Activated naive CD4-positive, alpha-beta T cell treated with anti-CD3 and anti-CD28 coated beads for 36 hours (primary cell): Measurements from ENCODE around the gene NHS. TPM values are rescaled to one million over a fixed set of nuclear protein-coding genes. Genes with fewer than 3 reads are reported as not detected.
A peak's percentile ranks its signal among the peaks of the same experiment; 100 is the strongest.
"Not testable (repeated sequence)": the region's sequence is repeated elsewhere in the genome, so short reads cannot be mapped to it uniquely, and the experiment has no call there.

Experiments used
- CTCF ChIA-PET: fragments of 350-600 bp; sonication (Branson Sonifier 250); formaldehyde crosslinking; loops from one replicate; lab custom pipeline; 2021; ENCODE audit warnings: antibody characterized with exemption; lab: Charles Lee
- DNase-seq: peaks from one replicate; pipeline ENCODE4 v3.0.0-alpha.2; 2020
- H3K27ac Mint-ChIP-seq: one replicate; pipeline ENCODE4 v1.8.0; 2021; ENCODE audit warnings: mild to moderate bottlenecking, mixed read lengths
- H3K27me3 Mint-ChIP-seq: one replicate; pipeline ENCODE4 v1.8.0; 2021; ENCODE audit warnings: low read depth, mixed read lengths
- H3K36me3 Mint-ChIP-seq: one replicate; pipeline ENCODE4 v1.8.0; 2021; ENCODE audit warnings: low read depth, mixed read lengths
- H3K4me1 Mint-ChIP-seq: one replicate; pipeline ENCODE4 v1.8.0; 2021; ENCODE audit warnings: low read depth, mixed read lengths
- H3K4me3 Mint-ChIP-seq: one replicate; pipeline ENCODE4 v1.8.0; 2021; ENCODE audit warnings: mild to moderate bottlenecking, moderate library complexity, mixed read lengths
- H3K9me3 Mint-ChIP-seq: one replicate; pipeline ENCODE4 v1.8.0; 2021; ENCODE audit warnings: mixed read lengths
- intact Hi-C: fragments of 100-400 bp; cut with micrococcal nuclease; formaldehyde crosslinking; loops from one replicate; pipeline ENCODE4 v1.15.1; 2023
- total RNA-seq, 2 experiments: library from RNA; stranded (reverse); gene quantifications; one replicate each; pipeline ENCODE4 v1.2.3, GENCODE V29; 2021

Gene NHS
- total RNA-seq, 2 experiments from 2014 or later: 7.8 to 8.9 TPM

- DNase-seq: no peak
- Mint-ChIP-seq H3K27ac (peak overlapping the region; percentile 73), H3K4me3 (no peak overlapping the region), H3K4me1 (peaks cover 34% of the 10 kb centered on the region), H3K36me3 (no peaks in the 10 kb centered on the region), H3K27me3 (no peaks in the 10 kb centered on the region), H3K9me3 (no peaks in the 10 kb centered on the region)
- CTCF ChIA-PET: no interaction called here
- intact Hi-C loops: no loop called here
These were observed 188.1 kb downstream of the NHS start for GRCh38 chrX:17563076-17563475.

DNA sequence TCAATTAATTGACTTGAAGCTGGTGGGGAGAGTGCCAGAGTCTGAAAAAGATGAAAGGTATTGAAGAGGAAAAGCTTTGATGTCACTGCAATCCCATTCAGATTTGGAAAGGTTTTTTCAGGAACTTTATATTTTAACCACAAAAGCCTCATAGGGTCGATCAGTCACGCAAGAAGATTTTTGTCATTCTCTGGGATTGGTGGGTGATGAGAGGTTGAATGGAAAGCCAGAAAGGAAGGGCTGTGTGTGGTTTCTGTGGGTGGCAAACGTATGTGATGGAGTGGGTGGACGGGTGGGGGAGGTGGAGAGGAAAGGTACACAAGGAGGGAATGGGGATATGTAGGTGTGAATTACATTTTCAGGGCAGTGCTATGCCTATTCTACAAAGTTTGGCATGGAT lies 188.5 kb downstream of the NHS start:
- Mint-ChIP-seq H3K4me1 (peaks cover 34% of the 10 kb centered on the region), H3K27ac (peak overlapping the region; percentile 73)
- DNase-seq: peak; percentile 21

GRCh38 chrX:17564689-17565409 lies 189.8 kb downstream of the NHS start:
- Mint-ChIP-seq H3K4me1 (peaks cover 40% of the 10 kb centered on the region), H3K27me3 (no peaks in the 10 kb centered on the region), H3K36me3 (no peaks in the 10 kb centered on the region), H3K9me3 (no peaks in the 10 kb centered on the region), H3K4me3 (no peak overlapping the region), H3K27ac (no peak overlapping the region)
- no peak for DNase-seq
- intact Hi-C loops: no loop called here
- CTCF ChIA-PET: no interaction called here

More for the DNA sequence above, 188.5 kb downstream of the NHS start:
- H3K4me3 Mint-ChIP-seq: no peak overlapping the region
- no peaks in the 10 kb centered on the region for H3K27me3 Mint-ChIP-seq
- H3K9me3 Mint-ChIP-seq: no peaks in the 10 kb centered on the region
- intact Hi-C loops: no loop called here
- CTCF ChIA-PET: interaction anchor here (0.8 kb wide), 1 partner anchor 14 kb away, joined by 3 read pairs; no protein-coding TSS in a partner anchor
- no peaks in the 10 kb centered on the region for H3K36me3 Mint-ChIP-seq

DNA sequence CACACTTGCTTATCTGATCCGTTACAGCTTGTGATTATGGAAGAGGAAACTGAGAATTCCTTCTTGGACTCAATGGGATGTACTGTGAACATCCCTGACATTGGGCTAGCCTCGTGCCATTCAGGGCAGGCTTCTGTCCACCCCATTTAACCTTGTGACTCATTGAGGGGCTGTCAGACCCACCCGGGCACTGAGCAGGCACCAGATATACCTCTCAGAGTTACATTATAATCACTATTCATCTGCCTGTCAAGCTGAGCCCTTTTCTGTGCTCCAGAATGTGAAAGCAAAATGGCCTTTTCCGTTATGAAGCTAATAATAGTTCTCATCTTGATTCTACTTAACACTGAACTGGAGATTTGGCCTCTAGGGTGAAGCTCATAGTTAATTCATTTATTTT lies 191.7 kb downstream of the NHS start:
- H3K27me3 Mint-ChIP-seq: no peaks in the 10 kb centered on the region
- CTCF ChIA-PET: no interaction called here

DNA sequence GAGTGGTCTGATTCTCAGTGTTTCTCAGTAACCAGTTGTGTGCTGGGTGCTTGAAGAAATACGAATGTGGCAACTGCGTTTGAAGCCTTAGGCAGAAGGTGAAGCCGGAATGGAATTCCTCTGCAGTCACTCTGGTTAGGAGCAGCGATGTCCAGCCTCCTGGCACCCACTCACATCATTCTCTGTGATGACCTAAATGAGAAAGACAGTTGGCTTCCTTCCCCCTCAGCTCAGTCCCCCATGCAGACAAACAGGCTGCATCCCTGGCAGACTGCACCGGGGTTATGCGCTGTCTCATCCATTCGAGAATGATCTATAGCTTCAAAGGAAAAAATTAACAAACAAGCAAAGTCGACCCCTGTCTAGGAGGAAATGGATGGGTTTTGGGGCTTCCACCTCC lies 192.2 kb downstream of the NHS start:
- CTCF ChIA-PET: no interaction called here
- no peaks in the 10 kb centered on the region for H3K9me3 Mint-ChIP-seq
- H3K4me3 Mint-ChIP-seq: no peak overlapping the region
- intact Hi-C loops: no loop called here
- H3K4me1 Mint-ChIP-seq: peaks cover 46% of the 10 kb centered on the region
- DNase-seq: no peak
- H3K36me3 Mint-ChIP-seq: no peaks in the 10 kb centered on the region
- peak overlapping the region; percentile 36 for H3K27ac Mint-ChIP-seq
- H3K27me3 Mint-ChIP-seq: no peaks in the 10 kb centered on the region

More for the DNA sequence above, 191.7 kb downstream of the NHS start:
- Mint-ChIP-seq H3K27ac (no peak overlapping the region), H3K36me3 (no peaks in the 10 kb centered on the region), H3K4me3 (no peak overlapping the region), H3K9me3 (no peaks in the 10 kb centered on the region), H3K4me1 (peaks cover 44% of the 10 kb centered on the region)
- intact Hi-C loops: no loop called here
- no peak for DNase-seq

- CTCF ChIA-PET: no interaction called here
- no peaks in the 10 kb centered on the region for H3K9me3 Mint-ChIP-seq
- H3K36me3 Mint-ChIP-seq: no peaks in the 10 kb centered on the region
- intact Hi-C loops: no loop called here
- no peaks in the 10 kb centered on the region for H3K27me3 Mint-ChIP-seq
- DNase-seq: no peak
- H3K27ac Mint-ChIP-seq: peak overlapping the region; percentile 24
- H3K4me1 Mint-ChIP-seq: peaks cover 43% of the 10 kb centered on the region
- no peak overlapping the region for H3K4me3 Mint-ChIP-seq
These were observed 192.8 kb downstream of the NHS start for GRCh38 chrX:17567821-17568220.

DNA sequence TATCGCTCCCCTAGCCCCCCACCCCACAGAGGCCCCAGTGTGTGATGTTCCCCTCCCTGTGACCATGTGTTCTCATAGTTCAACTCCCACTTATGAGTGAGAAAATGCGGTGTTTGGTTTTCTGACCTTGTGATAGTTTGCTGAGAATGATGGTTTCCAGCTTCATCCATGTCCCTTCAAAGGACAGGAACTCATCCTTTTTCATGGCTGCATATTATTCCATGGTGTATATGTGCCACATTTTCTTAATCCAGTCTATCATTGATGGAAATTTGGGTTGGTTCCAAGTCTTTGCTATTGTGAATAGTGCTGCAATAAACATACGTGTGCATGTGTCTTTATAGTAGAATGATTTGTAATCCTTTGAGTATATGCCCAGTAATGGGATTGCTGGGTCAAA lies 193.8 kb downstream of the NHS start:
- DNase-seq, H3K4me3 Mint-ChIP-seq, CTCF ChIA-PET, H3K36me3 Mint-ChIP-seq, H3K9me3 Mint-ChIP-seq, intact Hi-C loops, H3K27ac Mint-ChIP-seq, H3K27me3 Mint-ChIP-seq: not testable (repeated sequence)
- H3K4me1 Mint-ChIP-seq: peaks cover 33% of the 10 kb centered on the region

- no peak for DNase-seq
- H3K36me3 Mint-ChIP-seq: no peaks in the 10 kb centered on the region
- H3K4me3 Mint-ChIP-seq: no peak overlapping the region
- CTCF ChIA-PET: no interaction called here
- no peak overlapping the region for H3K27ac Mint-ChIP-seq
- intact Hi-C loops: no loop called here
- H3K9me3 Mint-ChIP-seq: no peaks in the 10 kb centered on the region
- H3K4me1 Mint-ChIP-seq: peaks cover 2% of the 10 kb centered on the region
- H3K27me3 Mint-ChIP-seq: peaks cover 3% of the 10 kb centered on the region
These were observed 204.0 kb downstream of the NHS start for GRCh38 chrX:17579026-17579425.

- no peak for DNase-seq
- no peaks in the 10 kb centered on the region for H3K9me3 Mint-ChIP-seq
- H3K36me3 Mint-ChIP-seq: no peaks in the 10 kb centered on the region
- no peak overlapping the region for H3K4me3 Mint-ChIP-seq
- CTCF ChIA-PET: interaction anchor here (0.7 kb wide), 1 partner anchor 46 kb away, joined by 3 read pairs; no protein-coding TSS in a partner anchor
- H3K27me3 Mint-ChIP-seq: peaks cover 3% of the 10 kb centered on the region
- intact Hi-C loops: no loop called here
- no peak overlapping the region for H3K27ac Mint-ChIP-seq
- H3K4me1 Mint-ChIP-seq: peaks cover 2% of the 10 kb centered on the region
These were observed 205.6 kb downstream of the NHS start for GRCh38 chrX:17580539-17581152.

- peaks cover 2% of the 10 kb centered on the region for H3K4me1 Mint-ChIP-seq
- CTCF ChIA-PET: no interaction called here
- H3K4me3 Mint-ChIP-seq: no peak overlapping the region
- no peaks in the 10 kb centered on the region for H3K36me3 Mint-ChIP-seq
- no peak for DNase-seq
- intact Hi-C loops: no loop called here
- peaks cover 3% of the 10 kb centered on the region for H3K27me3 Mint-ChIP-seq
- no peaks in the 10 kb centered on the region for H3K9me3 Mint-ChIP-seq
- no peak overlapping the region for H3K27ac Mint-ChIP-seq
These were observed 206.6 kb downstream of the NHS start for GRCh38 chrX:17581641-17582040.

DNA sequence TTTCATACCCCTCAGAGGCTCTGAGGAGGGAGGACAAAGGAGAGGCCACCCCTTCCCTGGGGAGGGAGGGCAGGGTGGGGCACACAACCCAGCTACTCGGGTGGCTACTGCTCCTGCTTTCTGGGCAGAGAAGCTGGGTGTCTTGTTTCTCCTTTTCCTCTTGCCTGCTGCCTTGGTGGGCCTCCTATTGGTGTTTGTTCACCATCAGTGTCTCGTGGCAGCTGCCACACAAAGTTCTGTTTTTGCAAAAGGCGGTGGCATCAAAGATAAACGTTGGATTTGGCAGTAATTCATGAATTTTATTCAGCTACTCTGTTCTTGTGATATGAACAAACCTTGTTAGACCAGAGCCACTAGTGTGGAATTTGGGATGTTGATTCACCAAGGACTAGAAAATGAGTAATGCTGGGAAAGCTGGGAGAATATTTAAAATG lies 209.3 kb downstream of the NHS start:
- Mint-ChIP-seq H3K4me3 (no peak overlapping the region), H3K4me1 (peaks cover 19% of the 10 kb centered on the region), H3K36me3 (no peaks in the 10 kb centered on the region), H3K27me3 (no peaks in the 10 kb centered on the region), H3K27ac (no peak overlapping the region), H3K9me3 (no peaks in the 10 kb centered on the region)
- no peak for DNase-seq
- CTCF ChIA-PET: interaction anchor here (0.6 kb wide), 1 partner anchor 1050 kb away, joined by 3 read pairs; no protein-coding TSS in a partner anchor
- intact Hi-C loops: no loop called here

DNA sequence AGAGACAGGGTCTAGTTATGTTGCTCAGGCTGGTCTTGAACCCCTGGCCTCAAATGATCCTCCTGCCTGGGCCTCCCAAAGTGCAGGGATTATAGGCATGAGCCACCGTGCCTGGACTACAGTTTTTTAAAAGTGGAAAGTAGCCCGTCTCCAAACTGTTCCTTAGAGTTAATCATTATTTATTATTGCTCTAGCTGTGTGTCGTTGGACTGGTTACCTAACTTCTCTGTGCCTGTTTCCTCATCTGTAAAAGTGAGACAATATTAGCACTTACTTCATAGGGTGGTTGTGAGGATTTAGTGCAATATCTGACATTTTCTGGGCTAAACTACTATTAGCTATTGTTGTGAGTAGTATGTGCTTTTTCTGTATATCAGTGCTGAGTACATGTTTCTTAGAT lies 210.0 kb downstream of the NHS start:
- intact Hi-C loops: no loop called here
- H3K27me3 Mint-ChIP-seq: no peaks in the 10 kb centered on the region
- no peak overlapping the region for H3K27ac Mint-ChIP-seq
- H3K4me3 Mint-ChIP-seq: no peak overlapping the region
- no peaks in the 10 kb centered on the region for H3K9me3 Mint-ChIP-seq
- H3K4me1 Mint-ChIP-seq: peaks cover 22% of the 10 kb centered on the region
- CTCF ChIA-PET: no interaction called here
- DNase-seq: no peak
- H3K36me3 Mint-ChIP-seq: no peaks in the 10 kb centered on the region

DNA sequence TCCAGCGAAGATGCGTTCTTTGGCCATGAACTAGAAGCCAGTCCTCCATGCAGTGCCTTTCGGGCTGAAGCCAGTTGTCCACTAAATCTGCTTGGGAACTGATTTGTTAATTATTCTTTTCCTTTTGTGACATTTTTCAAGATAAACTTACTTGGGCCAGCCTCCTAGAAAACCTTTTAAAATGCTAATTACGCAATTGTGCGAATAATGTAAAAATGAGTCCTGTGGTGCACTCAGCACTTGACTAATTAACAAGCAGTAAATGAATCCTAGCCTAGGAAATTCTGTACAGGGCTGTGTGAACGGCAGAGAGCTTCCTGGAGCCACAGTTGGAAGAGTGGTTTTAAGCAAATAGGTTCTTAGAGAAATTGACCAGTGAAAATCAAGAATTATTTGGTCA lies 212.4 kb downstream of the NHS start:
- no peak overlapping the region for H3K27ac Mint-ChIP-seq
- peaks cover 37% of the 10 kb centered on the region for H3K4me1 Mint-ChIP-seq
- H3K36me3 Mint-ChIP-seq: no peaks in the 10 kb centered on the region
- H3K4me3 Mint-ChIP-seq: no peak overlapping the region
- no peak for DNase-seq
- H3K9me3 Mint-ChIP-seq: no peaks in the 10 kb centered on the region
- intact Hi-C loops: no loop called here
- CTCF ChIA-PET: no interaction called here
- peaks cover 2% of the 10 kb centered on the region for H3K27me3 Mint-ChIP-seq
